NK-92 (cell line): Measurements from ENCODE around the gene NELFCD.
A peak's percentile ranks its signal among the peaks of the same experiment; 100 is the strongest.
"Not testable (repeated sequence)": the region's sequence is repeated elsewhere in the genome, so short reads cannot be mapped to it uniquely, and the experiment has no call there.

ENCODE experiments used
- DNase-seq: peaks from one replicate; lab custom pipeline; 2025; ENCODE audit not compliant: unreplicated experiment; lab: John Stamatoyannopoulos, UW

NELFCD gene

GRCh38 chr20:59023616-59024015 lies 42.6 kb downstream of the NELFCD start:
- DNase-seq = no peak

- DNase-seq = no peak
Observed at GRCh38 chr20:59024111-59024530, 43.1 kb downstream of the NELFCD start.

- no peak for DNase-seq
Observed at GRCh38 chr20:59025086-59025485, 44.0 kb downstream of the NELFCD start.

DNA sequence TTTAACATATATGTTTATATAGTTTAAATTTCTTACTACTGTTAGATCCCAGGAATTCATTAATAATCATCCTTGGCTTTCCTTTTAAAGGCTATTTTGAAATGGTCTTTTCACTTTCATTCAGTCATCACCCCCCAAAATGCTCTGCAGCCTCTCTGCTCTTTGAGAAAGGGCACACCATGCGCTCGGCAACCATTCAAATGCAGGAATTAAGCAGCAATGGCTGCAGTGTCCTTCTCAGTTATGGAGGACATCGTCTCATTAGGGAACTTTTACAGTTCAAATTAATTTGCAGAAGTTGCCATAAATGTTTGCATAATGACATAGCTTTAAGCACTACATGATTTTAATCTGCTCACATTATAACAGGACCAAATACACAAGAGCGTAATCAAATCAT lies 44.5 kb downstream of the NELFCD start:
- no peak for DNase-seq

DNA sequence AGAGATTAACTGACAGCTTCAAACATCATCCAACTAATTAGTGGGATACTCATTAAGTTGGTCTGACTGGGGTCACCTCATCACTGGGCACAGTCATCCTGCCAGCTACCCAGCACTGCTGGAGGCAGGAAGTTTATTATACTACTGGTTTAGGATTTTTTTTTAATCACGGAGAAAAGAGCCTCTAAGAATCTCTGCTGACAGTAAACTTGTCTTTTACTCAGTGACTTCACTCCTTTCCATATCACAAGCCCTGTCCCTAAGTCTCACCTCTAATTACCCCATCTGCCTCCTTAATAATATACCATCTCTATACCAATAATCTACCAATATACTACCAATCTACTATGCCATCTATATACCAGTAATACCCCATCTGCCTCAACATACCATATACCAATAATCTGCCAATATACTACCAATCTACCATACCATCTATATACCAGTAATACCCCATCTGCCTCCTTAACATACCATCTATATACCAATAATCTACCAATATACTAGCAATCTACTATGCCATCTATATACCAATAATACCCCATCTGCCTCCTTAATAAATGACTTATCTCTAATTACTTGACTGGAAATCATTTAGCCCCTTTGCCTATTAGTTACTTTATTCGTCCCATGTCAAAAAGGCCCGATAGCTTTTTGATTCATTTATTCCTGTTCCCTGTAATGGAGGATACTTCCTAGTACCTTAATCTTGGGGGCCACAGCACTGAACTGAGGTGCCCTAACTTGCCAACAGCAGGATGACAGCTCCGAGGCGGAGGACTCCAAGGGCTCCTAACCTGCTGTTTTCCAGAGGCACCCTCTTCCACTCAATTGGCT lies 46.1 kb downstream of the NELFCD start:
- DNase-seq = no peak

- no peak for DNase-seq
Observed at GRCh38 chr20:59027741-59028320, 46.8 kb downstream of the NELFCD start.

GRCh38 chr20:59028812-59029211 lies 47.8 kb downstream of the NELFCD start:
- DNase-seq = no peak

GRCh38 chr20:59030911-59031563 lies 50.0 kb downstream of the NELFCD start:
- DNase-seq = no peak

GRCh38 chr20:59031564-59032022 lies 50.5 kb downstream of the NELFCD start:
- DNase-seq = no peak

DNA sequence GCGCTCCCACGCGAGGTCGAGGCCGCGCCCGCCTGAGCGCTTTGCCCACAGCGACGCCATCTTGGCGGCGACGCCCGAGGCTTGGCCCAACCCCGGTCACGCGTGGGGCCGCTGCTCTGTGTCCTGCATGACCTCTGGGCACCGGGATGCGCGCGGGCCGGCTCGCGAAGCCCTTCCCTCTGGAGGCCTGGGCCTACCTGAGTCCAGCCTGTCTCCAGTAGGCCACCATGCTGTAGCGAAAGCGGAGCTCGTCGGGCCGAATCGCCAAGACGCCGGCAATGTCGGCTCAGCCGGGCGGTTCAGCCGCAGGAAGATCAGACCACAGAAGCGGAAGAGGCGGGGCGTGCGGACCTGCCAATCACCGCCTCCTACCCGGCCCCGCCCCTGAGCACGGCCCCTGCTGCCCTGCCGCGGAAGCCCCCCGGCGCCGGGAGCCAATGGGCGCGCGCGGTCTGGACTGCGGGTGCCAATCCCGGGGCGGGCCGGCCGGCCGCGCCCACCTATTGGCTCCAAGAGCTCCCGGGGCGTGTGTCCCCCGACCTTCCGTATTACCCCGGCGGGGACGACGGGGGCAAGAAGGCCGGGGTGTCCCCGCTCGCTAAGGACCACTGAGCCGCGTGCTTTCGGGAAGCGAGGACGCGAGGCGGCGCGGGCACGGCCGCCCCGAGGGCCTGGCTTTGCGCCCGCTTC lies 51.1 kb downstream of the NELFCD start, which contains the start of gene ATP5F1E:
ATP5F1E (minus strand) TSS at position 313 of the 690 bp plus-strand sequence; CDS start at position 229, 84 bp downstream.
- peak; percentile 89 for DNase-seq

GRCh38 chr20:59032713-59033059 lies 51.6 kb downstream of the NELFCD start:
- DNase-seq = no peak

GRCh38 chr20:59033093-59033492 lies 52.0 kb downstream of the NELFCD start:
- no peak for DNase-seq

DNA sequence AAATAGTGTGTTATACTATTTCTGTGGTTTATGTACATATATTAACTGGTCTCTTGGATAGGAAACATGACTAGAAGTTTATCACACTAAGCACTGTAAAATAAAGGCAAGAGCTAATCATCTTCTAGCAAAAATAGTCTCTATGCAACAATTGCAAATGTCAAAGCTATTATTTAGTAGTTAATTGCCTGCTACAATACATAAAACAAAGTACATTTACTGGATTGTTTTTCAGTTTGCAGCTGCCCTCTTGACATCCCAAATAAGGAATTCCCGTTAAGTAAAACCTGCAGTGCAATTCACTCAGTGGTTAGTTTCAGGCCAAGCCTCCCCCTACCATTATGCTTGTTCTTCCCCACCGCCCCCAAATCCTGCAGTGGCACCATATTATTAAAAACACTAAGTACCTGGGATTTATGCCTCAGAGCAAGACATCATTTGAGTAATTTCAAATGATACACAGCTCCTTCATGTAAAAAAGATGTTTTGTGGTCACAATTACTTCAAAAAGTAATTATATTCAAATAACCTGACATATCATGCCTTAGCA lies 52.6 kb downstream of the NELFCD start:
- no peak for DNase-seq

DNA sequence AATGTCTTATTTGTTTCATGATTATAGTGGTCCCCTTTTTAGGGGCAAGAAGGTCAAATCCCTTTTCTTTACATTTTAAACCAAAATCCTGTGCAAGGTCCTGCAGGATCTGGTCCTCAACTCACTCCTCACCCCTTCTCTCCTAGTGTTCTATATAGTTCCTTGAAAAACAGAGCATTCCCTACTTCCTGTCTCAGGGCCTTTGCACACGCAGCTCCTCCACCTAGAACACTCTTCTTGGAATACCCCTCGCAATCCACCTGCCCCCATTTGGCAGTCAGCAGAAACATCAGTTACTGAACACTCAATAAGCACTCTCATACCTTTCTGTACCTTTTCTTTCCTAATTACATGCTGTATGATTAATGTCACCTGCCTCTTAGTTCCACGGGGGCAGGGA lies 54.3 kb downstream of the NELFCD start:
- no peak for DNase-seq

DNA sequence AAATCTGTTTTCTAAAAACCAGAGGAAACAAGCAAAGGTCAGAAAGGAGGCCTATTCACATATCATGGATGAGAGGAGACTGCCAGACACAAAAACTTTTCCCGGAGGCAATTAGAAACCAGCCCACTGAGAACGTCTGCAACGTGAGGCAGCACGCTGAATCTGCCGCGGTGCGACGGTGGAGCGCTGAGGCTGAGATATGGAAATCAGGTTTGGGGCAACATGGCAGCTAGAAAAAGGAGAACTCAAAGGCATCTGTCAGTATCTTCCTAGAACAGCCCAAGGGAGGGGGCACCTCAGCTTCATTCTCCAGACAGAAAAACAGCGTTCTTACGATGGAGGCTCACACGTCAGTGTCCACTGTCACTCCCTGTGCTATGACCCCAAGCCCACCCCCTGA lies 56.3 kb downstream of the NELFCD start:
- DNase-seq = no peak

DNA sequence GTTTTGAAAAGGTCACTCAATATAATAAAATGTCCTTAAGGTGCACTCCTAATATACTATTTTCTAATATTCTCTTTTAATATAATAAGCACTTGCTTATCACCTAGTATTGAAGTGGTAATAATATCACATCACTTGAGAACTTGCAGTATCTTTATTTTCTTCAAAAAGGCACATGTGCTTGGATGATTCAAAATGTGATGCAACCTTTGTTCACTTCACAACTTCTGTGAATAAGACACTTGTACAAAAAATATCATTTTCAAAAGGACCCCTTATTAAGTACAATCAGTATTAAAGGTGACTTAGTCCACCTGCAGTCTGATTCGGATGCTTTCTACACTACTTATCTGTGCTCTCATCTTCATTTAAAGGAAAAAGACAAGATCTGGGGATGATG lies 58.2 kb downstream of the NELFCD start:
- DNase-seq = no peak

- DNase-seq = no peak
Observed at GRCh38 chr20:59040667-59041066, 59.6 kb downstream of the NELFCD start.

DNA sequence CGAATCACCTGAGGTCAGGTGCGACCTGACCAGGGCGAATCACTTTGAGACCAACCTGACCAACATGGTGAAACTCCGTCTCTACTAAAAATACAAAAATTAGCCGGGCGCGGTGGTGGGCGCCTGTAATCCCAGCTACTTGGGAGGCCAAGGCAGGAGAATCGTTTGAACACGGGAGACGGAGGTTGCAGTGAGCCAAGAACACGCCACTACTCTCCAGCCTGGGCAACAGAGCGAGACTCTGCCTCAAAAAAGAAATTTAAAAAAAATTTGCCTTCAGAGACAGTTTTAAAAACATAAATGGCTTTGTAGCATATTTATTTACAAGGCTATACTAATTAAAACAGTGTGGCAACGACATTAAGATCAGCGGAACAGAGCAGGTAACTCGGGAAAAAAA lies 60.4 kb downstream of the NELFCD start:
- not testable (repeated sequence) for DNase-seq

- no peak for DNase-seq
Observed at GRCh38 chr20:59042151-59042795, 61.2 kb downstream of the NELFCD start, which contains the start of gene PRELID3B. Gene PRELID3B, minus strand, starts transcription at chr20:59042786. Its CDS starts 56 bp downstream, at chr20:59042730.
